Measurements from ENCODE around the gene JCAD.
"Not testable (repeated sequence)": the region's sequence is repeated elsewhere in the genome, so short reads cannot be mapped to it uniquely, and the experiment has no call there.

Gene JCAD

GRCh38 chr10:30014511-30014910 is 44.9 kb downstream of the JCAD start:
- no peak for TF ChIP-seq CTCF (IDR thresholded peaks at IDR 0.05; ENCODE audit: insufficient read depth, missing control alignments)
- DNase-seq (ENCODE audit: insufficient read length, low spot score), result no peak

GRCh38 chr10:30013757-30014156 is 45.6 kb downstream of the JCAD start:
- DNase-seq (ENCODE audit: insufficient read length, low spot score) (no peak), FAIRE-seq (no peak)
- TF ChIP-seq CTCF (IDR thresholded peaks at IDR 0.05; ENCODE audit: insufficient read depth, missing control alignments), result no peak

More at GRCh38 chr10:30014511-30014910, 44.9 kb downstream of the JCAD start:
- no peak for FAIRE-seq

- FAIRE-seq (no peak), DNase-seq (ENCODE audit: insufficient read length, low spot score) (no peak)
- no peak for TF ChIP-seq CTCF (IDR thresholded peaks at IDR 0.05; ENCODE audit: insufficient read depth, missing control alignments)
These were observed 47.3 kb downstream of the JCAD start for GRCh38 chr10:30011956-30012647.

- TF ChIP-seq CTCF (IDR thresholded peaks at IDR 0.05; ENCODE audit: insufficient read depth, missing control alignments), result no peak
- FAIRE-seq (no peak), DNase-seq (ENCODE audit: insufficient read length, low spot score) (no peak)
These were observed 48.0 kb downstream of the JCAD start for GRCh38 chr10:30011396-30011795.

- FAIRE-seq (no peak), DNase-seq (ENCODE audit: insufficient read length, low spot score) (no peak)
- TF ChIP-seq CTCF (IDR thresholded peaks at IDR 0.05; ENCODE audit: insufficient read depth, missing control alignments), result no peak
These were observed 52.0 kb downstream of the JCAD start for GRCh38 chr10:30007406-30007805.

- TF ChIP-seq CTCF (IDR thresholded peaks at IDR 0.05; ENCODE audit: insufficient read depth, missing control alignments), result no peak
- no peak for DNase-seq (ENCODE audit: insufficient read length, low spot score)
- FAIRE-seq, result no peak
These were observed 53.0 kb downstream of the JCAD start for GRCh38 chr10:30006410-30006809.

GRCh38 chr10:30005116-30005515 is 54.3 kb downstream of the JCAD start:
- not testable (repeated sequence) for DNase-seq (ENCODE audit: insufficient read length, low spot score); FAIRE-seq
